A549 (cell line): ENCODE measurements around the gene SFR1.

Experiments used
- BCL3 ChIP-seq: fragments of >200 bp; sonication (Bioruptor Twin); formaldehyde crosslinking; IDR thresholded peaks from 3 replicates; pipeline ENCODE4 v1.6.1; 2016
- CHD4 ChIP-seq: fragments of 200-600 bp; sonication (generic); IDR thresholded peaks from 2 replicates; pipeline ENCODE4 v1.6.1; 2016; ENCODE audit warnings: antibody characterized with exemption, mild to moderate bottlenecking, borderline replicate concordance
- CTCF ChIP-seq: fragments of >200 bp; sonication (Bioruptor Twin); formaldehyde crosslinking; IDR thresholded peaks from 3 replicates; pipeline ENCODE4 v1.5.1; 2016
- EP300 ChIP-seq, 2 experiments: fragments of >200 bp; sonication (Bioruptor Twin); formaldehyde crosslinking; IDR thresholded peaks; 2 replicates in 1 of 2; 3 replicates in 1 of 2; pipeline ENCODE4 v1.6.1; 2016 to 2017
- HDAC2 ChIP-seq: fragments of 200-600 bp; sonication (generic); IDR thresholded peaks from 2 replicates; pipeline ENCODE4 v1.6.1; 2016
- KDM1A ChIP-seq: fragments of 200-600 bp; sonication (generic); IDR thresholded peaks from 2 replicates; pipeline ENCODE4 v1.6.1; 2016; ENCODE audit warnings: low read depth, mild to moderate bottlenecking
- MAX ChIP-seq: IDR thresholded peaks from 2 replicates; pipeline ENCODE4 v1.6.1; 2012
- PHF8 ChIP-seq: fragments of 200-600 bp; sonication (generic); IDR thresholded peaks from 2 replicates; pipeline ENCODE4 v1.6.1; 2016; ENCODE audit warnings: low read depth, mild to moderate bottlenecking, antibody characterized with exemption, moderate library complexity, borderline replicate concordance
- POLR2A ChIP-seq: IDR thresholded peaks from 2 replicates; pipeline ENCODE4 v1.6.1; 2012; ENCODE audit warnings: mild to moderate bottlenecking, low read length
- POLR2AphosphoS2 ChIP-seq: conservative IDR thresholded peaks from 2 replicates; pipeline ENCODE4 v1.6.1; 2012; ENCODE audit warnings: low read length, improper control_type of control experiment, inconsistent platforms
- REST ChIP-seq: fragments of 200-600 bp; sonication (generic); IDR thresholded peaks from 2 replicates; pipeline ENCODE4 v1.6.1; 2016; ENCODE audit warnings: antibody characterized with exemption, mild to moderate bottlenecking, moderate library complexity
- RFX5 ChIP-seq: fragments of 450-650 bp; IDR thresholded peaks from 2 replicates; pipeline ENCODE4 v1.7.1; 2014; ENCODE audit warnings: antibody characterized with exemption, mild to moderate bottlenecking, moderate library complexity

- TF ChIP-seq CTCF (no peak), REST (no peak), EP300 (IDR thresholded peaks at IDR 0.05) (no peak), POLR2A (no peak), HDAC2 (no peak), CHD4 (no peak), MAX (no peak), RFX5 (no peak), KDM1A (no peak), PHF8 (no peak), BCL3 (no peak), POLR2AphosphoS2 (no peak)
Observed at GRCh38 chr10:104099269-104099668, 22.7 kb upstream of the SFR1 start.
